ENCODE data around the gene LYZL4.

The LYZL4 gene

DNA sequence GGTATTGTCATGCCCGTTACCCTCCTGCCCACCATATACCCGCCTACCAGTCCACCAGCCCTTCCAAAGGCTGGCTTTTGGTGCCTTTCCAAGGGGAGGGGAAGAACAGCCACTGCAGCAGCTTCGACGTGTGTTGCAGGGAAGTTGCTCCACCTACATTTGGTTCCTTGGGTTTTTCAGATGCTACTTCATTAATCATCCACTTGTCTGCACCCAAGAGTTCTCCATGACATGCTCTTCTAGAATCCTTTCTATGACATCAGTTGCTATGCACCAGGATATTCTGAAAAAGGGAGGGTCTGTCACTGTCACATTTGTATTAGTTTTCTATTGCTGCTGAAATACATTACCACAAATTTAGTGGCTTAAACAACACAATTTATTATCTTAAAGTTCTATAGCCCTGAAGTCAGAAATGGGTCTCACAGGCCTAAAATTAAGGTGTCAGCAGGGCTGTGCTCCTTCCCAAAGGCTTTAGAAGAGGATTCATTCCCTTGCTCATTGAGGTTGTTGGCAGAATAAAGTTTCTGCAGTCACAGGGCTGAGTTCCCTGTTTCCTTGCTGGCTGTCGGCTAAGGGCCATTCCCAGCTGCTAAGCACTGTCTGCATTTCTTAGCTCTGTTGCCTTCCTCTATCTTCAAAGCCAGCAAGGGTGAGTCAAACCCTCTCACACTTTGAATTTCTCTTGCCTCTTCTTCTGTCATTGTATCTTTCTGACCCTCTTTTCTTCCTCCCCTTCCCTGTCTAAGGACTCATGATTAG, at the start of gene LYZL4:
TSS of gene LYZL4 (minus strand) at position 241 of the 762 bp plus-strand sequence. CDS start 3,359 bp downstream, outside the sequence.
- DNase-seq (ENCODE audit: low read depth): no peak

DNA sequence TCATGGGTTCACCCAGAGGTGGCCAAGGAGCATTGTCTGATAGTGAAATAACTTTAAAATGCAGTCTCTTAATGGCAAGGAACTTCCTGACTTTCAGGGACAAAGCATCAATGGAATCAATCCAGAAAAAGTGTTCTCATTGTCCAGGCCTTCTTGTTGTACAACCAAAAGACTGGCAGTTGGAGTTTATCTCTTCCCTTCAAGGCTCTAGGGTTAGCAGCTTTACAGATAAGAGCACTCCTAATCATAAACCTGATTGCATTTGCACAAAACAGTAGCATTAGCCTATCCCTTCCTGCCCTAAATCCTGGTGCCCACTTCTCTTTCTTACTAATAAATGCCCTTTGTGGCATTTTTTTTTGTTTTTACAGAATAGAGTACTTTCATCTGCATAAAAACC, 48.7 kb upstream of the LYZL4 start:
- no peak for DNase-seq (ENCODE audit: low read depth)

GRCh38 chr3:42456211-42456610, 45.8 kb upstream of the LYZL4 start:
- DNase-seq (ENCODE audit: low read depth): no peak

DNA sequence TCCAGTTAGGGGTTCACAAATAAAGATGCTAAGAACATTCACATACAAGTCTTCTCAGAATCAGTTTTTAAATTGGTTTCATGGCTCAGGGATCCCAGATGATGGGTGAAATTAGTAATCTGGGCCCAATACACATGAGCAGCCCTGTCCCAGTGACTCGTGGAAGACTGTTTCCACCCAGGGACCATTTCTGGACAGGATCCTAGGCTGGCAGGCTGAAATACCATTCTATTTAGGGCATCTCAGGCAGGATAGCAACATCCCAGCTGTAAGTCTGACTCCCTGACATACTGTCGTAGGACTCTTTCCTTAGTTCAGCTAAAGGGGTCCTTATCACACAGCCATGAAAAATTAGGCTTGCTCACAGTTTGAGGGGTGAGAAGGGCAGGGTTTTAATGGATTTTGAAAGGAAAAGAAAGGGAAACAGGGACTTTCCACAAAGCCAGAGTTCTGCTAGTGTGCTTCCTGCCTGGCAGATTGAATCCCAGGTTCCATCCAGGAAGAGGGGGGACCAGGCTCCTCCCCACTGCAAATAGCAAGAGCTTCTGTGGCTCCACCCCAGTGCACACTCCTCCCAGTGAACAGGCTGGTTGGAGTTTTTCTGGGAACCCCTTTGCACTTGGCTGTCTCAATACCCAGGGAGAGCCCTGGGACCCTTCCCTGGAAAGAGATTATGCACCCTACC, 41.3 kb upstream of the LYZL4 start:
- DNase-seq (ENCODE audit: low read depth): no peak

DNA sequence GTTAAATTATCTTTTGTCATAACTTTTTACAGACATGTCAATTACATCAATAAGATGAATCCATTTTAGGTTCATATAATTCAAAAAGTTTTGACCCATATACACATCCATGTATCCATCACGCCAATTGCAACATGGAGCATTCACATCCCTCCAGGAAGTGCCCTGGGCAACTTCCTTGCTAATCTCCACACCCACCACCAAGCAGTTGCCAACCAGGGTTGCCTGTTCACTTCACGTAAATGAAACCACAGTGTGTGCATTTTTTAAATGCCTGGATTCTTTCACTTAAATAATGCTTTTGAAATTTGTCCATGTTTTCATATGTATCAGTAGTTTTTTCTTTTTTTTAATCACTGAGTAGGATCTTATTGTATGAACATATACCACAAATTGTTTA, 40.7 kb upstream of the LYZL4 start:
- no peak for DNase-seq (ENCODE audit: low read depth)

- DNase-seq (ENCODE audit: low read depth): no peak
These were observed 40.2 kb upstream of the LYZL4 start for GRCh38 chr3:42450567-42450966.

DNA sequence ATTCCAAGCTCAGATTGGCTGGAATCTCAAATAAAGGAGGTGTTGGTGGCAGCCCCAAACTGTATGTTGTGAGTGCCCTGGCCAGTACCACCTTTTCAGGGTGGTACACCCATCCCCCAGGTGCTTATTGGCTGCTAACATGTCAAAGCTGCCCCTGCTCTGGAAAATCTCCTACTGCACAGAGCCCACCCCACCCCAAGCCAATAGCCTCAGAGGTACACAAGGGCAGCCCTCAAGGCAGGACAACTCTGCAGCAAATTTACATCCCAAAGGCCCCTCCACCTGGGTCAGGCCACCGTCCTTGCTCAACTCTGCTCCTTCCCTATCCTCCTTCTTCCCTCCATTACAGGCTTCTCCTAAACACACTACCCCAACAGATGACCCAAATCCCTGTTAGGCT, 37.1 kb upstream of the LYZL4 start:
- no peak for DNase-seq (ENCODE audit: low read depth)

DNA sequence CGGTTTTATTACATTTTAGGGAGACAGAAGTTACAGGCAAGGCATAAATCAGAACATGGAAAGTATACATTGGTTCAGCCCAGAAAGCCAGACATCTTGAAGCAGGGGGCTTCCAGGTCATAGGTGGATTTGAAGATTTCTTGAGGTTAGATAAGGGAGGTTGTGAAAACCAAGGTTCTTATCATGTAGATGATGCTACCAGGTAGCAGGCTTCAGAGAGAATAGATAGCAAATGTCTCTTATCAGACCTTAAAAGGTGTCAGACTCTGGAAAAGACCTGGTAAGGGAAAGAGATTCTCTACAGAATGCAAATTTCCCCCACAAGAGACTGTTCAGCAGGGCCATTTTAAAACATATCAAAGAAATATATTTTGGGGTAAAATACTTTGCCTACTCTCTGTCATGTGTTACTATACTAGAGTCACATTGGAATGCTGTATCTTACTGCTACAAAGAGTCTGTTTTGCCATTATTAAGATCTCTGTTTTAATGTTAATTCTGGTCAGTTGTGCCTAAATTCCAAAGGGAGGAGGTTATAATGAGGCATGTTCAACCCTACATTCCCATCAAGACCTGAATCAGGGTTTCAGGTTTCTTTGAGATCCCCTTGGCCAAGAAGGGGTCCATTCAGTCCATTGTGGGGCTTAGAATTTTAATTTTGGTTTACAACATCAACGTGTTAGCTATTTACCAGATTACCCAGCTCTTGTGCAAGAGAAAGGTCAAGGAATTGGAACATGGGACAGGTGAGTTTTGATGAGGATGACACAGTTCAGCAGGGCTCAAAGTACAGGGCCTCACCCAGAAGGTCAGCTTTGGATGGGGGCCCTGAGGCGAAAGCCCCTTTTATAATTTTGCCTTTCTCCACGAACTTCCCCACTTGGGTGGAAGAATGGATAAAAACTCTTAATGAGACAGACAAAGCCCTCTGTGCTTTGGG, 36.0 kb upstream of the LYZL4 start:
- no peak for DNase-seq (ENCODE audit: low read depth)

- DNase-seq (ENCODE audit: low read depth): peak; percentile 61
These were observed 33.5 kb upstream of the LYZL4 start for GRCh38 chr3:42443819-42444436.

DNA sequence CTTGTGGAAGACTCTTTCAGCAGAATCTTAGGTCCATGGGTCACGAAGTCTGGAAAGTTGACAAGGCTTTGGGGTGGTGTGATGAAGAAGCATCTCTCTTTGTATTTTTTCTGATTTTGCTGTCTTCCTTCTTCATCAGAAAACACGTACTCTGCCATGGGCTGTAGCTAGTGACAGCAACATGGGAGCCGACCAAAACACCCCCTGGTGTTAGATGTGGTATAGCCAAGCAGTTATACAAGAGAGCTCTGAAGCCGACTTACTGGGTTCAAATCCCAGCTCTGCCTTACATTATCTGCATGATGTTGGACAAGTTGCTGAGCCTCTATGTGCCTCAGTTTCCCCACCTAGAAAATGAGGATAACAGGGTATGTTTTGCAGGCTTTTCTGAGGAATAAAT, 32.9 kb upstream of the LYZL4 start:
- no peak for DNase-seq (ENCODE audit: low read depth)

- DNase-seq (ENCODE audit: low read depth): no peak
These were observed 32.2 kb upstream of the LYZL4 start for GRCh38 chr3:42442640-42443039.

DNA sequence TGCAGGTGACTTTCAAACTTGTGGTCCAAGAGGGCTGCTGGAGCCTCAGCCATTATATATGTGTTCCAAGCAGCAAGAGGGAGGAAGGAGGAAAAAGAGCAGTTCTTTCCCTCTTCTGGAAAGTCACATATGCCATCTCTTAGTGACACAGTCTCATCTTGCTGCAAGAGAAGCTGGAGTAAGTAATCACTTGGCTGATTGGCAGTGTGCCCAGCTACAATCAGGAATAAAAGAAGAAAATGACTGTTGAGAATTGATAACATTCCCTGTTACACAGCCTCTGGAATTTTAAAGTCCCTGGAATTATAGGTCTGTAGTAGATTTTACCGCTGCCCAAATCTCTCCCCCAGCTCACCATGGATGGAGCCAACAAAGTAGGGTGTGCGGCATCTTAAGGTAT, 31.4 kb upstream of the LYZL4 start:
- DNase-seq (ENCODE audit: low read depth): no peak

GRCh38 chr3:42440924-42441323, 30.5 kb upstream of the LYZL4 start:
- no peak for DNase-seq (ENCODE audit: low read depth)

DNA sequence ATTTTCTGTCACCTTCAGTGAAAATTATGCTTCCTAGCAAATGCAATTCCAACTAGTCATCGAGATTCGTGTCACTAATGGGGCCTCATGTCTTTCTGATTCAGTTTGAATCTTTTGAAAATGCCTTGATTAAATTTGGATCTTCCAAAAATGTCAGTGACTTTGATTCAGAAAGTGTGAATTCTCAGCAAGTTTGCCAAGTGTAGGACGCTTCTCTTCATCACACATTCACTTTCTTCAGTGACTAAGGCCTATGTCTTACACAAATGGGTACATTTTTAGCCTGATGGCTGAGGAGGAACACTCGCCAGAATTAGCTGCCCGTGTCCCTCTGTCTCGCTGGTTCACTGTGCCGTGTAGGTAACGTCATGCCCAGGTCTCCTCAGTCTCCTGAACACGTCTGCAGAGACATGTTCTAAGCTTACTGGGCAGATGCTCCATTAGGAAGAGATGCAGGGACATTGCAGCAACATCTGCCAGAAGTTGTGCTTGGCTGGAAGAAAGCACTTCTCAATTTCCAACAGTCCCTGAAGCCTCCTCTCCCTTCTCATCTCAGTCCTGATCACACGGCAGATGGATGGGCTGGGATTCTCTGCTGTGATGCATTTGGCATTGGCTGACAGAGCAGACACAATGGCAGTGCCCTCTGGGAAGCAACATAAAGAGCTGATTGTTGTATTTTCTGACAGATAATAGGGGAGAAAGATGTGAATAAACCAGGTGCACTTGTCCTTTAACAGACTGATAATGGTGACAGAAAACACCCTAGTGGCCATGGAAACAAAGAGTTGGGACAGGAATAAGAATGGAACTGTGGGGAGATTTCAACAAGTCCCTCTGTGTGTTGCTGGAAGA, 29.1 kb upstream of the LYZL4 start:
- DNase-seq (ENCODE audit: low read depth): no peak

DNA sequence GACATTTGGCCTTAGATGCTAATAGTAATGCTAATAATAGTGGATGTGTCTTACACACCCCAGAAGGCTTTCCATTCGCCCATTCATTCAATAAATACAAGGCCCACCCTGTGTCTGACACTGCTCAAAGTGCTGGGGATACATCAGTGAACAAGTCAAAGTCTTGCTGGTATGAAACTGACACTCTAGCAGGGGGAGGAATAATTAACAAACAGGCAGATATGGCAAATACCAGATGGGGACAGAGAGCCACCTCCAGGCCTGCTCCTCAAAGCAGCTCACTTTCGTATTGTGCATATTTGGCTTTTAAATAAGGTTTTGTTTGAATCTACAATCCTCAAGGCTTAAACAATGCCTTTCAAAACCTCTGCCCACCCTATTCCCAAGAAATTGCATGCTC, 28.3 kb upstream of the LYZL4 start:
- no peak for DNase-seq (ENCODE audit: low read depth)

DNA sequence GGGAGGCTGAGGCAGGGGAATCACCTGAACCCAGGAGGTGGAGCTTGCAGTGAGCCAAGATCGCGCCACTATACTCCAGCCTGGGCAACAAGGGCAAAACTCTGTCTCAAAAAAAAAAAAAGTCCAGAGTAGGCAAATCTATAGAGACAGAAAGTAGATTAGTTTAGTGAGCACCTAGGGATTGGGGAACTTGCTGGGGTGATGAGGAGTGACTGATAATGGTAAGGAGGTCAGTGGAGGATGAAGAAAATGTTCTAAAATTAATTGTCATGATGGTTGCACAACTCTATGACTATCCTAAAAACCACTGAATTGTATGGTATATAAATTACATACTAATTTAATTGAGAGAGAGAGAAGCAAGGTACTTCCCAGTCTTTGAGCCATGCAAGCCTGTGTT, 27.8 kb upstream of the LYZL4 start:
- no peak for DNase-seq (ENCODE audit: low read depth)

GRCh38 chr3:42434777-42435380, 24.5 kb upstream of the LYZL4 start:
- DNase-seq (ENCODE audit: low read depth): no peak

GRCh38 chr3:42432485-42432884, 22.1 kb upstream of the LYZL4 start:
- no peak for DNase-seq (ENCODE audit: low read depth)

- no peak for DNase-seq (ENCODE audit: low read depth)
These were observed 20.5 kb upstream of the LYZL4 start for GRCh38 chr3:42430781-42431532.

GRCh38 chr3:42428830-42429229, 18.4 kb upstream of the LYZL4 start:
- DNase-seq (ENCODE audit: low read depth): no peak

All from stimulated activated CD8-positive, alpha-beta memory T cell treated with anti-CD3 and anti-CD28 coated beads, Interleukin-15, amount 100 ng/mL, for 24 hours (primary cell).